HG02970 (cell line): ENCODE data around the gene LCMT1.
"Not testable (repeated sequence)": the region's sequence is repeated elsewhere in the genome, so short reads cannot be mapped to it uniquely, and the experiment has no call there.

Experiments
- ATAC-seq: cut with Tn5 transposase; IDR thresholded peaks from one replicate; pipeline ENCODE4 v1.9.1; 2021; ENCODE audit warnings: mild to moderate bottlenecking, moderate library complexity, moderate number of reproducible peaks; ENCODE audit not compliant: unreplicated experiment, low FRiP score

LCMT1 gene

GRCh38 chr16:25093208-25094061, 18.1 kb upstream of the LCMT1 start:
- no peak for ATAC-seq

- ATAC-seq: no peak
Measured at GRCh38 chr16:25094596-25094995, 16.9 kb upstream of the LCMT1 start.

GRCh38 chr16:25095636-25096035, 15.9 kb upstream of the LCMT1 start:
- ATAC-seq: no peak

DNA sequence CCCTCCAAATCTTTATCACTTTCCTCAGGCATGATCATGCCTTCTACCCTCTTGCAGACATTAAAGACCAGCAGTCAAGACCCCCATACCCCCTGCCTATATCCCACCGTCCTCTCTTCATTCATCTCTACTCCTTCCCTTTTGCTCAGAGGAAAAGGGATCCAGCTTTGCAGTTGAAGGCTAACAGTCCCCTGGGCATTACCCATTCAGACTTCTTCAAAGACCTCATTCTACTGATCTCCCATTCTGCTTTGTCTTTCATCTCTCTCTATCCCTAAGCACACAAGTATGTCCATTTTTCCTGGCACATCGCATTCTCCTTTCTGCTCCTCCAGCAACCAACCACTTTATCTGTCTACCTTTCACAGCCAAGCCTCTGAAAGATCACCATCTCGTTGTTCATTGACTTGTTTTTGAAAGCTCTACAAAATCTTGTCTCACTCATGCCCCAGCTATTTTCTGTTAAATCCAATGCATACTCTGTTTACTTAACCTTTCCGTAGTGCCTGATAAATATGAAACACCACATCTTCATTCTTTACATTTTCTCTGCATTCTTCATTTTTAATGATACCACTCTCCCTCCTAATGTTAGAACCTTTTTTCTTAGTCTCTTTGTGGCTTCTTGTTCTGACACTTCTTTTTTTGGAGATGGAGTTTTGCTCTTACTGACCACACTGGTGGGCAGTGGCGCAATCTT, 14.1 kb upstream of the LCMT1 start:
- ATAC-seq: no peak

DNA sequence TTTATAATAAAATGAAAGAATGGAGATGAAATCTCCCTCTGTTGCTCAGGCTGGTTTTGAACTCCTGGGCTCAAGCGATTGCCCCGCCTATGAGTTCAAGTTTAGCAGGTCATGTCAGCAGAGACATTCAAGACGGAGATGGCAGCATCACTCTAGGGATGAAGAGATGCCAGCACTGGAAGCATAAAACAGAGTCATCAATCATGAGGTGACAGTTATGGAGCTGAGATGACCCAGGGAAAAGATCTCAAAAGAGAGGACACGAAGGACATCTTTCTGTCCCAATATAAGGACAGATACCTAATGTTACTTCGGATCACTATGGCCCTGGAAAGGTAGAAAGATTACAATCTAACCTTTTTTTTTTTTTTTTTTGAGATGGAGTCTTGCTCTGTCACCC, 11.0 kb upstream of the LCMT1 start:
- ATAC-seq: no peak

GRCh38 chr16:25106567-25107465, 4.7 kb upstream of the LCMT1 start:
- ATAC-seq: no peak

DNA sequence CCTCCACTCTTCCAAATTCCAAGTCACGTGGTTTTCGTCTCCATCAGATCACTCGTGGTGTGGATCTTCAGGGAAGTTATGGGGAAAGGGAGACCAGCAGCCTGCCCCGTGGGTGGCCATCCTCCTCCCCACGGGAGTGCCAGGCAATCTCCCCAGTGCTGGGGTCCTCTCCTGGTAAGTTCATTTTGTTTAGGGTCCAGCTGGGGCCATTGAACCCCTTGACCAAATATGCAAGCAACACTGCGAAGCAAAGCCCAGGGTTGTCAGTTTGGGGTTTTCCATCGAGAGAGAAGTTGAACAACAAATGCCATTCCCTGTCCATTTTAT, 4.1 kb upstream of the LCMT1 start:
- ATAC-seq: no peak

GRCh38 chr16:25108054-25108453, 3.5 kb upstream of the LCMT1 start:
- ATAC-seq: no peak

- ATAC-seq: no peak
Measured at GRCh38 chr16:25109643-25110042, 1.9 kb upstream of the LCMT1 start.

DNA sequence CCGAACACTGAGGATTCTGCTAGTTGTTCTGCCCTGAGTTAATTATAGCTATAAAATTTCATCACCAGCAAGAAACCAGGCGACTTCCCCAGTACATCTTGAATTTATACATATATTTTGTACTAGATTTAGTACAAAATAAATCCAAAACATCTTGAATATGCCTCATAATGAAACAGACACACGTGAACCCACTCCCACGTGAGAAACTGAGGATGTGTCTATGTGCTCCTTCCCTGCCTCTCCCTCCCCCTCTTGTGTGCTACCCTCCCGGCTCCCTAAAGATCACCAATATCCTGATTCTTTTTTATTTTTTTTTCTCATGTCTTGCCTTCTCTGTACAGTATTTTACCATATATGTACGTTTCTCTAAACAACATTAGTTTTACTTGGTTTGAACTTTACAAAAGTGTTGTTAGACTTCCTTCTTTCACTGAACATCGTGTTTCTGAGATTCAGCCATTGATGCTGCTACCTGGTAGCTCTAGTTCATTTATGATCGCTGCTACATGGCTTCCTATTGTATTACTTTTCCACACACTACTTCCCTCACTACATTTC, 1.1 kb upstream of the LCMT1 start:
- ATAC-seq: no peak

DNA sequence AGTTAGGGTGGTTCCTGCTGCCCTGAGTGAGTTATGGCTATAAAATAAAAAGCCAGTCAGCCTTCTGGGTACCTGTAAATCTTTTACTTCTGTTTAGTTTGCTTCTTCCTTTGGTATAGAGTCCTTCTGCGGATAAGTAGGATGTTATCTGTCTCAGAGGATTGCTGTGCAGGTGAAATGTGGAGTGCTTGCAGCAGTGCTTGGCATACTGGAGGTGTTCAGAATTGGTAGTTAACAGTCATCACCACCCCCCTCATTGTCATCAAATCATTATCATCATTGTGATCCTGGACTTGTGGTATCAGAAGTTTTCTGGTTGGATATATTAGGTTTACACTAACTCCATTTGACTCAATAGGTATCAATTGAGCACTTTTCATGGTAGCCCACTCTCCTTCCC, 2.6 kb downstream of the LCMT1 start:
- ATAC-seq: no peak

- ATAC-seq: no peak
Measured at GRCh38 chr16:25118851-25119578, 7.5 kb downstream of the LCMT1 start.

- no peak for ATAC-seq
Measured at GRCh38 chr16:25121824-25122600, 10.5 kb downstream of the LCMT1 start.

DNA sequence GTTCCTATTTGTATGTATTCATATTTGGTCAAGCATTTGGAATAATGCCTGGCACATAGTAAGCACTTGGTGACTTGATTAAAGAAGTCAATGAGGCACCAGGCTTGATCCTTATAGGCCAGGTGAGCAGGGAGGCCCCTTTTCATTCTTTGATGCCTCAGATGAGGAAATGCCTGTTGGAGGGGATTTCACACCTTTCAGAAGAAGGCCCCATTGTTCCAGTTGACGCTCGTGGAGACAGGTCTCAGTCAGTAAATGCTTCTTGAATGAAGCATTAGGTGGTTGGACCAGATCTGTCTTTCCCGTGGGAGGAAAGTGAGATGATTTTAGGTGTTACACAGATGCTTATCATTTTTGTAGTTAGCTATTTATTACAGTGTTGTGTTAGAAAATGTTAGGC, 13.0 kb downstream of the LCMT1 start:
- no peak for ATAC-seq

- ATAC-seq: not testable (repeated sequence)
Measured at GRCh38 chr16:25126086-25126666, 14.6 kb downstream of the LCMT1 start.

DNA sequence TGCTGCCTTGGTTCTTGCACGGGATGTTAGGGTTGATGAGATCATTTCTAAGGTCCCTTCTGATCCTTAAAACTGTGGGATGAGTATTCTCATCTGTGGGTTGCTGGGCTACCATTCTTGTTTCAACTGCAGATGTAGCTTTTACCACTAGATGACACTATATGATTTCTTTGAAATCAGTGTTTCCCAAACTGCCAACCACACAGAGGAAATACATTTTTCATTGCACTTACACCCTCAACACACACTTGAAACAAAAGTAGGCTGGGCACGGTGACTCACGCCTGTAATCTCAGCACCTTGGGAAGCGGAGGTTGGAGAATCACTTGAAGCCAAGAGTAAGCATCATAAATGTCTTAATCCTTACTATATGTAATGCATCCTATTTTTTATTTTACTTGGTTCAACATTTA, 15.3 kb downstream of the LCMT1 start:
- ATAC-seq: no peak

DNA sequence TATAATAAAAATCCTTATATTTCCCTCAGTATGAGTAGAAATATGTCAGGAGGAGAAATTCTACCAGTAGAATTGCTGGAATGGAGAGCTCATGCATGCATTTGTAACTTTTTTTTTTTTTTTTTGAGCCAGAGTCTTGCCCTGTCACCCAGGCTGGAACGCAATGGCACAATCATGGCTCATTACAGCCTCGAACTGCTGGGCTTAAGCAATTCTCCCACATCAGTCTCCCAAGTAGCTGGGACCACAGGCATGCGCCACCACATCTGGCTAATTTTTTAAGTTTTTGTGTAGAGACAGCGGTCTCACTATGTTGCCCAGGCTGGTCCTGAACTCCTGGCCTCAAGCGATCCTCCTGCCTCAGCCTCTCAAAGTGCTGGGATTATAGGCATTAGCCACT, 21.2 kb downstream of the LCMT1 start:
- not testable (repeated sequence) for ATAC-seq

- ATAC-seq: no peak
Measured at GRCh38 chr16:25134166-25134700, 22.7 kb downstream of the LCMT1 start.
